Right atrium auricular region (tissue), 2 donors: ENCODE results near the gene ARAF. TPM values are rescaled to one million over a fixed set of nuclear protein-coding genes. Genes with fewer than 3 reads are reported as not detected.

Experiments used
- DNase-seq: peaks from one replicate; pipeline ENCODE4 v3.0.0-alpha.2; 2019; ENCODE audit warnings: low spot score
- H3K27ac ChIP-seq, 2 donors: fragments of 200-600 bp; sonication (generic); 1 replicate in 1 of 2; 2 replicates in 1 of 2; pipeline ENCODE4 v1.5.1; 2016 to 2019
- H3K27me3 ChIP-seq, 2 donors: fragments of 200-600 bp; sonication (generic); one replicate each; pipeline versions ENCODE4 v1.5.1 to v1.6.0; 2017 to 2019
- H3K36me3 ChIP-seq: fragments of 200-600 bp; sonication (generic); one replicate; pipeline ENCODE4 v1.5.1; 2016
- H3K4me1 ChIP-seq, 2 donors: fragments of 200-600 bp; sonication (generic); one replicate each; pipeline versions ENCODE4 v1.5.1 to v1.6.0; 2017 to 2019
- H3K4me3 ChIP-seq, 2 donors: fragments of 200-600 bp; sonication (generic); 1 replicate in 1 of 2; 2 replicates in 1 of 2; pipeline ENCODE4 v1.5.1; 2017 to 2019; ENCODE audit warnings: mild to moderate bottlenecking in 1 of 2, moderate library complexity in 1 of 2
- H3K9me3 ChIP-seq, 2 donors: fragments of 200-600 bp; sonication (generic); one replicate each; pipeline ENCODE4 v1.5.1; 2019
- total RNA-seq, 2 donors: library from RNA; depleted of rRNA; stranded (reverse); fragments of >200 nt; gene quantifications; one replicate each; pipeline ENCODE4 v1.1.0, GENCODE V29; 2016
- TF ChIP-seq, protein P1 (sequence below), 2 donors: fragments of 200-600 bp; sonication (generic); IDR thresholded peaks; one replicate each; pipeline ENCODE4 v1.5.1; 2019; ENCODE audit warnings: antibody characterized with exemption in 2 of 2

ARAF gene
- total RNA-seq, 2 donors from 2014 or later, result 41.7 to 53.9 TPM

DNA sequence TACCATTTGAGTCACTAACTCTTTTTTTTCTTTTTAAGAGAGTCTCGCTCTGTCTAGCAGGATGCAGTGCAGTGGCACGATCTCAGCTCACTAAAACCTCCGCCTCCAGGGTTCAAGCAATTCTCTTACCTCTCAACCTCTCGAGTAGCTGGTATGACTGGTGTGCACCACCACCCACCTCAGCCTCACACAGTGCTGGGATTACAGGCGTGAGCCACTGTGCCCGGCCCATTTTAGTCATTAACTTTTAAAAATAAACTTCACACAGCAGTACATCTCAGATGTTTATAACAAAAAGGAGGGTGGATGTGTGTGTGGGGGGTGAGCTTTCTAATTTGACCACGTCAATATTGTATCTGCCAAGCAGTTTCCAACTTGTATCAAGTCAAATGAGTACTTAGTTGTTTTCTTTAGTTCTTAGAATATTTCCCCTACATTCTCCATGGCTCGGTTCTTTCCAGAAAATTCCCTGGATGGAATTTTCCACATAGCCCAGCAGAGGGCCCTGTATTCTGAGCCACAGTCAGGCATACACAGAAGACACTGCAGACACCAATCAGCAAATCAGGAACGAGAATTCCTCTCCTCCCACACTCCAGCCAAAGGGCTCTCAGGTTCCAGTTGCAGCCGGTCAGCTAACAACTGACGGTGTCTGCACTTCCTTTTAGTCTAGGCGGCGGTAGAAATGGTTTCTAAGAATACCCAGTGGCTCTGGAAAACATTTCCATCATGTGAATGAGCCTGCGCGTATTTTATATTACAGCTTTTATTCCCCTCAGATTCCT, 20.1 kb upstream of the ARAF start:
- Histone ChIP-seq H3K4me1 (peaks cover 0 to 11% of the 10 kb centered on the region in 2 donors), H3K27me3 (no peaks in the 10 kb centered on the region), H3K27ac (peak overlapping the region; percentile 74 to 82), H3K36me3 (no peaks in the 10 kb centered on the region), H3K4me3 (no peak overlapping the region), H3K9me3 (peaks cover 0 to 8% of the 10 kb centered on the region in 2 donors)
- peak; percentile 79 for DNase-seq
- TF ChIP-seq, protein P1, sequence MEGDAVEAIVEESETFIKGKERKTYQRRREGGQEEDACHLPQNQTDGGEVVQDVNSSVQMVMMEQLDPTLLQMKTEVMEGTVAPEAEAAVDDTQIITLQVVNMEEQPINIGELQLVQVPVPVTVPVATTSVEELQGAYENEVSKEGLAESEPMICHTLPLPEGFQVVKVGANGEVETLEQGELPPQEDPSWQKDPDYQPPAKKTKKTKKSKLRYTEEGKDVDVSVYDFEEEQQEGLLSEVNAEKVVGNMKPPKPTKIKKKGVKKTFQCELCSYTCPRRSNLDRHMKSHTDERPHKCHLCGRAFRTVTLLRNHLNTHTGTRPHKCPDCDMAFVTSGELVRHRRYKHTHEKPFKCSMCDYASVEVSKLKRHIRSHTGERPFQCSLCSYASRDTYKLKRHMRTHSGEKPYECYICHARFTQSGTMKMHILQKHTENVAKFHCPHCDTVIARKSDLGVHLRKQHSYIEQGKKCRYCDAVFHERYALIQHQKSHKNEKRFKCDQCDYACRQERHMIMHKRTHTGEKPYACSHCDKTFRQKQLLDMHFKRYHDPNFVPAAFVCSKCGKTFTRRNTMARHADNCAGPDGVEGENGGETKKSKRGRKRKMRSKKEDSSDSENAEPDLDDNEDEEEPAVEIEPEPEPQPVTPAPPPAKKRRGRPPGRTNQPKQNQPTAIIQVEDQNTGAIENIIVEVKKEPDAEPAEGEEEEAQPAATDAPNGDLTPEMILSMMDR (IDR thresholded peaks at IDR 0.05), result peak; percentile 53 to 67

DNA sequence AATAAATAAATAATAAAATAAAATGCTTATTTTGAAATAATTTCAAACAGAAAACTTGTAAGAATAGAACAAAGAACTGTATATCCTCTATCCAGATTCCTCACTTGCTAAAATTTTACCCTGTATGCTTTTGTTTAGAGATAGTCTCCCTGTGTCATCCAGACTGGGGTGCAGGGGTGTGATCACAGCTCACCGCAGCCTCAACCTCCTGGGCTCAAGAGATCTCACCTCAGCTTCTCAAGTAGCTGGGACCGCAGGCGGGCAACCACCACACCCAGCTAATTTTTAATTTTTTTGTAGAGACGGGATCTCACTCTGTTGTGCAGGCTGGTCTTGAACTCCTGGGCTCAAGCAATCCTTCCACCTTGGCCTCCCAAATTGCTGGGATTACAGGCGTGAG, 17.5 kb upstream of the ARAF start:
- no peak for DNase-seq
- H3K4me3 ChIP-seq, result no peak overlapping the region
- no peaks in the 10 kb centered on the region for H3K9me3 ChIP-seq
- H3K4me1 ChIP-seq, result peaks cover 0 to 11% of the 10 kb centered on the region in 2 donors
- H3K27me3 ChIP-seq, result no peaks in the 10 kb centered on the region
- TF ChIP-seq, protein P1 (IDR thresholded peaks at IDR 0.05), result no peak
- no peaks in the 10 kb centered on the region for H3K36me3 ChIP-seq
- H3K27ac ChIP-seq, result no peak overlapping the region

DNA sequence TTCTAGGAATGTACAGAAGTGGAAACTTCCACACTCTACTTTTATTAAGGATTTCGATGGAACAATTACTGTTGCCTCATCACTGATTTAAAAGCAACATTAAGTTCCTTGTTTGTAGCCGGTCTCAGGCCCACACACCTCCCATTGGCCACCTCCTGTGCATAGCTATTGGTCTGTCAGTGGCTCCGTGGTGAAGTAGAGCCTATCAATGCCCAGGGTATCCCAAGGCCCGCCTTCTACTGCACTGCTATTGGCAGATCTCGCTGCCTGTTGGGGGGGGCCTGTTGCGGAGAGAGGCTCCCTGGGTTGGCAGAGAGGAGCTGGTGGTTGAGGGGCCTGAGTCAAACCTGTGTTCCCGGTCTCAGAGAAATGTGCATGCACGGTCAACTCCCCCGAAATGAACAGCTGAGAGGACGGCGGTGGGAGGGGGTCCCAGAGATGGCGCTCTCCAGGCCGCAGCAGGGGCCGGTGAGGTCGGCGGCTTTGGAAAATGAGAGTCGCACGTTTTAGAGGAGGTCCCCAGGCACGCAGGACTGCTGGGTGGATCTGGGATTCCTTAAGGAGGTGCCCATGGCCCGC, 4.9 kb upstream of the ARAF start:
- peak overlapping the region; percentile 78 to 82 for H3K27ac ChIP-seq
- H3K9me3 ChIP-seq, result no peaks in the 10 kb centered on the region
- no peaks in the 10 kb centered on the region for H3K4me1 ChIP-seq
- DNase-seq, result peak; percentile 94
- H3K27me3 ChIP-seq, result no peaks in the 10 kb centered on the region
- H3K36me3 ChIP-seq, result no peaks in the 10 kb centered on the region
- H3K4me3 ChIP-seq, result peak overlapping the region; percentile 41 to 49
- TF ChIP-seq, protein P1 (IDR thresholded peaks at IDR 0.05), result no peak

DNA sequence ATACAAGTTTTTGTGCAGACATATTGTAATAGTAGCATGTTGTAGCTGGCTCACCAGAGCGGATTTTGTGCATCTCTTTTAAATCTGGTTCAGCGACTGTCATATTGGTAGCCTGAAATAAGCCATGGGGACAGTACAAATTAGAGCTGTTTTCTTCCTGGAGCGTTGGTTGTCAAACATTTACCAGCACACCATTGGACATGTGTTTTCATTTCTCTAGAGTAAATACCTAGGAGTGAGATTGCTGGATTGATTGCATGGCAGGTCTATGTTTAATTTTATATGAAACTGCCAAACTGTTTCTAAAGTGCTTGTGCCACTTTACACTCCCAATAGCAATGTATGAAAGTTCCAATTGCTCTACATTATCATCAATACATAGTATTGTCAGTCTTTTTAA, 2.6 kb upstream of the ARAF start:
- Histone ChIP-seq H3K36me3 (peaks cover 5% of the 10 kb centered on the region), H3K27me3 (no peaks in the 10 kb centered on the region), H3K9me3 (no peaks in the 10 kb centered on the region), H3K4me1 (peaks cover 0 to 14% of the 10 kb centered on the region in 2 donors), H3K27ac (no peak overlapping the region), H3K4me3 (no peak overlapping the region)
- TF ChIP-seq, protein P1 (IDR thresholded peaks at IDR 0.05), result no peak
- no peak for DNase-seq

DNA sequence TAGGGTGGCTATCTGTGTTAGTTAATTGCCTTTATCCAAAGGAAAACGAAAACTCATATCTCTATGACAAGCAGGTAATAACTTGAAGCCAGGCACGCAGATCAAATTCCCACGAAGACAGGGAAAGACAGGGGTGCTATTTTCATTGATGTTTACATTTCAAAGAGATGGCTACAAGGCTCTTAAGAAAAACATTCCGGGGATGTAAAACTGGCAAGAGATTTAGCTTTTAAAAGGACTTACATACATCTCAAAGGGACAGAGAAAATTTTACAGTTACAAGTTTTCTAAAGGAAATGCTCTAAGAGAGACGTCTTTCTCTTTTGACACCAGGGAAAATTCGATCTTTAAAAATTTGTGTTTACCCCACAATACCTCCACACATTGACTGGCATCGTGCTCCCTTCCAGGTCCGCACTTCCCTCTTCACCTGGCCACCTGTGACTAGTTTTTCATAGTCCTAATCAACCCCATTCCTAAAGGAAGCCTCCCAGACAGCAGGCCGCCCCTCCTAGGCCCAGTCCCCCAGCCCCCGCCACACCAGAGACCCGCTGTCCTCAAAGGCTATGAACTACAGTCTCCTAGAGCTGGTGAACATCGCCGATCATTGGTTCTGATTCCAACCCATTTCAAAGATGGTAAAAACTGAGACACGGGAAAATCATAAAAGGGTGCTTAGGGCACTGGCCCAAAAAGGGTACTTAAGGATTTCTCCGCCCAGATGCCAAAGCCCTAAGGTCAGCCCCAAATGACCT, 649 bp upstream of the ARAF start:
- H3K27ac ChIP-seq, result peak overlapping the region; percentile 94 to 97
- H3K4me3 ChIP-seq, result peak overlapping the region; percentile 27 to 59
- no peaks in the 10 kb centered on the region for H3K27me3 ChIP-seq
- H3K9me3 ChIP-seq, result no peaks in the 10 kb centered on the region
- H3K36me3 ChIP-seq, result peaks cover 14% of the 10 kb centered on the region
- TF ChIP-seq, protein P1 (IDR thresholded peaks at IDR 0.05), result no peak
- peaks cover 0 to 17% of the 10 kb centered on the region in 2 donors for H3K4me1 ChIP-seq
- no peak for DNase-seq
